Lower leg skin (tissue), 4 donors: ENCODE measurements around the gene TCTN1. TPM values are rescaled to one million over a fixed set of nuclear protein-coding genes. Genes with fewer than 3 reads are reported as not detected.
"Not testable (repeated sequence)": the region's sequence is repeated elsewhere in the genome, so short reads cannot be mapped to it uniquely, and the experiment has no call there.

Source experiments
- DNase-seq, 2 donors: peaks; one replicate each; pipeline ENCODE4 v3.0.0-alpha.2; 2019; ENCODE audit warnings: low spot score in 2 of 2
- H3K4me3 ChIP-seq: fragments of 200-600 bp; sonication (generic); 2 replicates; pipeline ENCODE4 v1.5.1; 2017; ENCODE audit warnings: mild to moderate bottlenecking, low read depth; ENCODE audit not compliant: poor library complexity, severe bottlenecking
- POLR2A ChIP-seq, 2 donors: fragments of 450-650 bp; IDR thresholded peaks; one replicate each; pipeline ENCODE4 v1.6.1; 2016 to 2017; ENCODE audit warnings: antibody characterized with exemption in 2 of 2, mild to moderate bottlenecking in 1 of 2, moderate library complexity in 1 of 2
- WGBS, 2 donors: methylation state at CpG; one replicate each; pipeline ENCODE4 v1.1.5; 2018; 5-methylcytosine and 5-hydroxymethylcytosine counted together
- intact Hi-C: fragments of 100-400 bp; cut with DNase I; formaldehyde crosslinking; loops from one replicate; pipeline ENCODE4 v1.15.0; 2023; ENCODE audit warnings: low total_unique reads
- total RNA-seq, 4 donors: library from RNA; depleted of rRNA; stranded (reverse); fragments of >200 nt; gene quantifications; one replicate each; pipeline ENCODE4 v1.1.0, GENCODE V29; 2016
- TF ChIP-seq, protein P1 (sequence below), 3 donors: fragments of 450-650 bp; IDR thresholded peaks; one replicate each; pipeline ENCODE4 v1.5.1; 2016; ENCODE audit warnings: antibody characterized with exemption in 3 of 3, mild to moderate bottlenecking in 3 of 3, moderate library complexity in 2 of 3

Gene TCTN1
- total RNA-seq, result 10 to 100 TPM; 18.6 to 44.8 (median 24.7) TPM

DNA sequence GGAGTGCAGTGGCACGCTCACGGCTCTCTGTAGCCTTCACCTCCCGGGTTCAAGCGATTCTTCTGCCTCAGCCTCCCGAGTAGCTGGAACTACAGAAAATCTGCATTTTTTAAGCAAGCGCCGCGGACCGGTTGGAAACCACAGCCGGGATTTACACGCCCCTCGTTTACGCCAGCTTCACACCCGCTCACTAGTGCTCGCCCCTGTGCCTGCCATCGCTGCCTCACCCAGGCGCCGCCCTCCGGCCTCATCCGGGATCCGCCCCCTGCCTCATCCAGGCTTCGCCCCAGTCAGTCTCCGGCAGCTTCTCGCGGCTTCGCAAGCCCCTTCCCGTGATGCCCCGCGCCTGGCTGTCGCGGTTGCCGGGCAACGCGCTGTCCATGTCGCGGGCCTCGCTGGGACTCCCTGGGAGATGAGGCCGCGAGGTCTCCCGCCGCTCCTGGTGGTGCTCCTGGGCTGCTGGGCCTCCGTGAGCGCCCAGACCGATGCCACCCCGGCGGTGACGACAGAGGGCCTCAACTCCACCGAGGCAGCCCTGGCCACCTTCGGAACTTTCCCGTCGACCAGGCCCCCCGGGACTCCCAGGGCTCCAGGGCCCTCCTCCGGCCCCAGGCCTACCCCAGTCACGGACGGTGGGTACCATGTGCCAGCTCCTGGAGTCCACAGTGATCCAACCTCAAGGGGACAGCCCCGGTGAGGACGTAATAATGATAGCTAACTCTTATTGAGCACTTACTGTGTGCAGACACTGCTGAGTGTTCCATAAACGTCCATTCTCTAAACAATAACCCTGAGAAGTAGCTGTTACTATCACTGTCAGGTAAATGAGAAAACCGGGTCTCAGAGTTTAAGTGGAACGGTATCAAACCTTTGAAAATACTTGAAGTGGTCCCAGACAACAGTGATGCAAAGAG is at the start of gene TCTN1:
Gene TCTN1, plus strand, starts transcription at position 359 of the 914 bp plus-strand sequence. Its CDS starts 54 bp downstream, at position 413.
- H3K4me3 ChIP-seq, result peak within 1 kb of the TSS; percentile 67
- WGBS, 2 donors, result 2% methylated on average over 50 to 58 of the region's 60 CpGs
- intact Hi-C loops, result no loop called here
- peak; percentile 95 to 99 for DNase-seq
- no peak for TF ChIP-seq POLR2A (IDR thresholded peaks at IDR 0.05)
- TF ChIP-seq, protein P1, sequence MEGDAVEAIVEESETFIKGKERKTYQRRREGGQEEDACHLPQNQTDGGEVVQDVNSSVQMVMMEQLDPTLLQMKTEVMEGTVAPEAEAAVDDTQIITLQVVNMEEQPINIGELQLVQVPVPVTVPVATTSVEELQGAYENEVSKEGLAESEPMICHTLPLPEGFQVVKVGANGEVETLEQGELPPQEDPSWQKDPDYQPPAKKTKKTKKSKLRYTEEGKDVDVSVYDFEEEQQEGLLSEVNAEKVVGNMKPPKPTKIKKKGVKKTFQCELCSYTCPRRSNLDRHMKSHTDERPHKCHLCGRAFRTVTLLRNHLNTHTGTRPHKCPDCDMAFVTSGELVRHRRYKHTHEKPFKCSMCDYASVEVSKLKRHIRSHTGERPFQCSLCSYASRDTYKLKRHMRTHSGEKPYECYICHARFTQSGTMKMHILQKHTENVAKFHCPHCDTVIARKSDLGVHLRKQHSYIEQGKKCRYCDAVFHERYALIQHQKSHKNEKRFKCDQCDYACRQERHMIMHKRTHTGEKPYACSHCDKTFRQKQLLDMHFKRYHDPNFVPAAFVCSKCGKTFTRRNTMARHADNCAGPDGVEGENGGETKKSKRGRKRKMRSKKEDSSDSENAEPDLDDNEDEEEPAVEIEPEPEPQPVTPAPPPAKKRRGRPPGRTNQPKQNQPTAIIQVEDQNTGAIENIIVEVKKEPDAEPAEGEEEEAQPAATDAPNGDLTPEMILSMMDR (IDR thresholded peaks at IDR 0.05), result no peak

GRCh38 chr12:110564471-110564991 is 49.4 kb upstream of the TCTN1 start:
- intact Hi-C loops, result no loop called here
- WGBS, 2 donors, result 56 to 60% methylated on average over 8 of the region's 8 CpGs
- peak in 1 of 2 donors; percentile 6 for DNase-seq
- no peak overlapping the region for H3K4me3 ChIP-seq
- TF ChIP-seq POLR2A (IDR thresholded peaks at IDR 0.05), result no peak
- TF ChIP-seq, protein P1 (IDR thresholded peaks at IDR 0.05), result no peak

- H3K4me3 ChIP-seq, result no peak overlapping the region
- WGBS, 2 donors, result 68 to 74% methylated on average over 8 of the region's 8 CpGs
- DNase-seq, result peak in 1 of 2 donors; percentile 61
- TF ChIP-seq, protein P1 (IDR thresholded peaks at IDR 0.05), result no peak
- TF ChIP-seq POLR2A (IDR thresholded peaks at IDR 0.05), result no peak
- intact Hi-C loops, result no loop called here
These were observed 47.7 kb upstream of the TCTN1 start for GRCh38 chr12:110565894-110566871.

DNA sequence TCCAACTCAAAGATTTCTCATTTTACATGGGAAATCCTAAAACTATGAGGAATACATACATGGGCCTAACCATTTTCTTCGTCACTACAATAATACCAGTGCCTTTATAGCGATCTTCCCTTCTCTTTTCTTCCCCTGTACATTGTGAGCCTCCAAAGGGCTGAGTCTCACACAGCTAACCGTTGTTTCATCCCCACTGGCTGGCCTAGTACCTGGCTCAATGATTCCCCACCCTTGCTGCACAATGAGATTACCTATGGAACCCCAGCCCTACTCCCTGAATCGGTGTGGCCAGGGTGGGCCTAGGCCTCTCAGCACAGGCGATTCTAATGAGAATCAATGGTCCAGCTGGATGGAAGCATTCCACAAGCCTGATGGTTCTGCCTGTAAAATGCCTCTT is 46.9 kb upstream of the TCTN1 start:
- 97 to 98% methylated on average over 5 of the region's 5 CpGs for WGBS, 2 donors
- intact Hi-C loops, result no loop called here
- TF ChIP-seq, protein P1 (IDR thresholded peaks at IDR 0.05), result no peak
- no peak for TF ChIP-seq POLR2A (IDR thresholded peaks at IDR 0.05)
- DNase-seq, result peak in 1 of 2 donors; percentile 28
- H3K4me3 ChIP-seq, result no peak overlapping the region

- peak in 1 of 2 donors; percentile 53 for DNase-seq
- no peak overlapping the region for H3K4me3 ChIP-seq
- no peak for TF ChIP-seq POLR2A (IDR thresholded peaks at IDR 0.05)
- TF ChIP-seq, protein P1 (IDR thresholded peaks at IDR 0.05), result no peak
- WGBS, 2 donors, result 97 to 99% methylated on average over 5 to 6 of the region's 6 CpGs
- intact Hi-C loops, result no loop called here
These were observed 45.2 kb upstream of the TCTN1 start for GRCh38 chr12:110568752-110569151.

DNA sequence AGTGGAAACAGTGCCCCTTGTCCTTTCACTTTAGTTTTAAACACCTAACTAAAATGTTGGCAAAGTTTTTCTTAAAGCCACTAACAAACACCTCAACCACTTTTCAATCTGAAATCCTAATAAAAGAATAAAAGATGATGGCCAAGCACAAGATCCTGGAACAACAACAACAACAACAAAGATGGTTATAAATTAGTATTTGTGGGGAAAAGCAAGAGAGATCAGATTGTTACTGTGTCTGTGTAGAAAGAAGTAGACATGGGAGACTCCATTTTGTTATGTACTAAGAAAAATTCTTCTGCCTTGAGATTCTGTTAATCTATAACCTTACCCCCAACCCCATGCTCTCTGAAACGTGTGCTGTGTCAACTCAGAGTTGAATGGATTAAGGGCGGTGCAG is 44.1 kb upstream of the TCTN1 start:
- DNase-seq, intact Hi-C loops, H3K4me3 ChIP-seq: not testable (repeated sequence)
- 83 to 88% methylated on average over 1 of the region's 2 CpGs for WGBS, 2 donors

GRCh38 chr12:110570798-110571197 is 43.1 kb upstream of the TCTN1 start:
- 97% methylated on average over 16 of the region's 16 CpGs for WGBS, 2 donors
- intact Hi-C loops, H3K4me3 ChIP-seq: not testable (repeated sequence)
- DNase-seq, result peak in 1 of 2 donors; percentile 4
